Measurements from ENCODE around the gene KIAA0753.

- TF ChIP-seq CTCF (IDR thresholded peaks at IDR 0.05 in 2 of 3, conservative IDR thresholded peaks at IDR 0.05 in 1 of 3; ENCODE audit: borderline replicate concordance in 1 of 3, insufficient read depth in 1 of 3, low read depth in 2 of 3, low read length in 2 of 3) (no peak), RAD21 (IDR thresholded peaks at IDR 0.05; ENCODE audit: low read depth) (no peak), YY1 (IDR thresholded peaks at IDR 0.05; ENCODE audit: extremely low read depth, insufficient replicate concordance, low read depth, low read length) (no peak), POLR2A (IDR thresholded peaks at IDR 0.05; ENCODE audit: borderline replicate concordance, extremely low read depth, insufficient read depth, insufficient read length) (no peak), EZH2 (IDR thresholded peaks at IDR 0.05) (no peak), JUND (IDR thresholded peaks at IDR 0.05) (no peak)
These were observed 86.2 kb downstream of the KIAA0753 start for GRCh38 chr17:6554342-6554741.
